ENCODE data around the gene SRD5A2.

DNA sequence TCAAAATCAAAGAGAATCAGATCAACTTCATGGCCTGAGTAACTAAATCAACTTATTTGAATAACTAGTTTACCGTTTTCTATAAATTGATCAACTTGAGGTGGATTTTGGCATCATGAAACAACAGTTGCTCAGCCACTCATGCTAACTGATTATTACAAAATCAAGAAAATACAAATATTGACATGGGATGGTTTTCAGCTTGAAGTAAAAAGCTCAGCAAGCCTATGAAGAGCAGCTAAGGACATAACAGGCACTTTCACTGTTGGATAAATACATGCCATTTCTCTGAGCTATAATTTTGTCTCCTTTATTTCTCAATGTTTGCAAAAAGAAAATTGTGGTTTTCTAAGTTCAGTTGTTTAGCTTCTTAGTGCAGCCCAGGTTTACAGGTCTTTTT lies 18.9 kb downstream of the SRD5A2 start:
- TF ChIP-seq, protein P1, sequence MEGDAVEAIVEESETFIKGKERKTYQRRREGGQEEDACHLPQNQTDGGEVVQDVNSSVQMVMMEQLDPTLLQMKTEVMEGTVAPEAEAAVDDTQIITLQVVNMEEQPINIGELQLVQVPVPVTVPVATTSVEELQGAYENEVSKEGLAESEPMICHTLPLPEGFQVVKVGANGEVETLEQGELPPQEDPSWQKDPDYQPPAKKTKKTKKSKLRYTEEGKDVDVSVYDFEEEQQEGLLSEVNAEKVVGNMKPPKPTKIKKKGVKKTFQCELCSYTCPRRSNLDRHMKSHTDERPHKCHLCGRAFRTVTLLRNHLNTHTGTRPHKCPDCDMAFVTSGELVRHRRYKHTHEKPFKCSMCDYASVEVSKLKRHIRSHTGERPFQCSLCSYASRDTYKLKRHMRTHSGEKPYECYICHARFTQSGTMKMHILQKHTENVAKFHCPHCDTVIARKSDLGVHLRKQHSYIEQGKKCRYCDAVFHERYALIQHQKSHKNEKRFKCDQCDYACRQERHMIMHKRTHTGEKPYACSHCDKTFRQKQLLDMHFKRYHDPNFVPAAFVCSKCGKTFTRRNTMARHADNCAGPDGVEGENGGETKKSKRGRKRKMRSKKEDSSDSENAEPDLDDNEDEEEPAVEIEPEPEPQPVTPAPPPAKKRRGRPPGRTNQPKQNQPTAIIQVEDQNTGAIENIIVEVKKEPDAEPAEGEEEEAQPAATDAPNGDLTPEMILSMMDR (IDR thresholded peaks at IDR 0.05), result no peak
- TF ChIP-seq POLR2A (IDR thresholded peaks at IDR 0.05) (no peak), POLR2AphosphoS5 (IDR thresholded peaks at IDR 0.05; ENCODE audit: insufficient read depth in 1 of 2, low read depth in 1 of 2) (no peak)
